ENCODE data around the gene RXRA.

GRCh38 chr9:134396258-134396742 lies 70.0 kb downstream of the RXRA start:
- no peak for TF ChIP-seq MXI1 (IDR thresholded peaks at IDR 0.05; ENCODE audit: borderline replicate concordance, low read depth, low read length)
- TF ChIP-seq ELK1 (IDR thresholded peaks at IDR 0.05; ENCODE audit: borderline replicate concordance, low read depth, low read length): no peak
- no peak for TF ChIP-seq CTCF (conservative IDR thresholded peaks at IDR 0.05; ENCODE audit: low read depth, low read length)
- TF ChIP-seq RCOR1 (IDR thresholded peaks at IDR 0.05; ENCODE audit: insufficient replicate concordance, low read length): no peak
- no peak for TF ChIP-seq POLR2A (IDR thresholded peaks at IDR 0.05; ENCODE audit: low read depth, low read length)
- no peak for TF ChIP-seq RAD21 (IDR thresholded peaks at IDR 0.05; ENCODE audit: low read length)
- TF ChIP-seq SMC3 (IDR thresholded peaks at IDR 0.05; ENCODE audit: low read depth, low read length): no peak
- no peak for TF ChIP-seq USF2 (IDR thresholded peaks at IDR 0.05; ENCODE audit: low read depth, low read length)
- no peak for TF ChIP-seq FOS (IDR thresholded peaks at IDR 0.05; ENCODE audit: low read depth, low read length)
- TF ChIP-seq RFX5 (IDR thresholded peaks at IDR 0.05; ENCODE audit: low read depth, low read length): no peak
- no peak for TF ChIP-seq NFE2L2 (IDR thresholded peaks at IDR 0.05; ENCODE audit: low read depth, low read length)
- TF ChIP-seq BHLHE40 (IDR thresholded peaks at IDR 0.05; ENCODE audit: low read depth, low read length): no peak
- TF ChIP-seq CHD1 (IDR thresholded peaks at IDR 0.05; ENCODE audit: low read depth, low read length): no peak
- TF ChIP-seq CEBPB (IDR thresholded peaks at IDR 0.05; ENCODE audit: low read depth, low read length): no peak
